C4-2B (cell line): ENCODE results near the gene RNASE7.
"Not testable (repeated sequence)": the region's sequence is repeated elsewhere in the genome, so short reads cannot be mapped to it uniquely, and the experiment has no call there.

ENCODE experiments used
- H3K27ac ChIP-seq: fragments of 450-650 bp; 2 replicates; pipeline ENCODE4 v1.5.1; 2017
- ZFX ChIP-seq: fragments of 450-650 bp; IDR thresholded peaks from 2 replicates; pipeline ENCODE4 v1.6.1; 2017
- TF ChIP-seq, protein P1 (sequence below): fragments of 450-650 bp; conservative IDR thresholded peaks from 2 replicates; pipeline ENCODE4 v1.5.1; 2017; ENCODE audit warnings: mild to moderate bottlenecking

RNASE7 gene

DNA sequence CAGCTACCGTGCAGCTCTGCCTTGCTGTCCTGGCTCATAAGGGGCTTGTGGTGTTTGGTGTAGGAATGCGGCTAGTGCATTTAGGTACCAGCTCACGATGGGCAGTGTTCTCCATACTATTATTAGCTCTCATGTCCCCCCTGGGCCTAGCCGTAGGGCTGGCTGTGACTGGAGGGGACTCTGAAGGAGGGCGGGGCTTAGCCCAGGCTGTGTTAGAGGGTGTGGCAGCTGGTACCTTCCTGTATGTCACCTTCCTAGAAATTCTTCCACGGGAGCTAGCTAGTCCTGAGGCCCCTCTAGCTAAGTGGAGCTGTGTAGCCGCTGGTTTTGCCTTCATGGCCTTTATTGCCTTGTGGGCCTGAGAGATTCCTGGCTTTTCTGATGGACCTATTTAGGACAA is 40.9 kb upstream of the RNASE7 start:
- no peak for TF ChIP-seq ZFX
- TF ChIP-seq, protein P1, sequence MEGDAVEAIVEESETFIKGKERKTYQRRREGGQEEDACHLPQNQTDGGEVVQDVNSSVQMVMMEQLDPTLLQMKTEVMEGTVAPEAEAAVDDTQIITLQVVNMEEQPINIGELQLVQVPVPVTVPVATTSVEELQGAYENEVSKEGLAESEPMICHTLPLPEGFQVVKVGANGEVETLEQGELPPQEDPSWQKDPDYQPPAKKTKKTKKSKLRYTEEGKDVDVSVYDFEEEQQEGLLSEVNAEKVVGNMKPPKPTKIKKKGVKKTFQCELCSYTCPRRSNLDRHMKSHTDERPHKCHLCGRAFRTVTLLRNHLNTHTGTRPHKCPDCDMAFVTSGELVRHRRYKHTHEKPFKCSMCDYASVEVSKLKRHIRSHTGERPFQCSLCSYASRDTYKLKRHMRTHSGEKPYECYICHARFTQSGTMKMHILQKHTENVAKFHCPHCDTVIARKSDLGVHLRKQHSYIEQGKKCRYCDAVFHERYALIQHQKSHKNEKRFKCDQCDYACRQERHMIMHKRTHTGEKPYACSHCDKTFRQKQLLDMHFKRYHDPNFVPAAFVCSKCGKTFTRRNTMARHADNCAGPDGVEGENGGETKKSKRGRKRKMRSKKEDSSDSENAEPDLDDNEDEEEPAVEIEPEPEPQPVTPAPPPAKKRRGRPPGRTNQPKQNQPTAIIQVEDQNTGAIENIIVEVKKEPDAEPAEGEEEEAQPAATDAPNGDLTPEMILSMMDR = no peak
- H3K27ac ChIP-seq = no peak overlapping the region

DNA sequence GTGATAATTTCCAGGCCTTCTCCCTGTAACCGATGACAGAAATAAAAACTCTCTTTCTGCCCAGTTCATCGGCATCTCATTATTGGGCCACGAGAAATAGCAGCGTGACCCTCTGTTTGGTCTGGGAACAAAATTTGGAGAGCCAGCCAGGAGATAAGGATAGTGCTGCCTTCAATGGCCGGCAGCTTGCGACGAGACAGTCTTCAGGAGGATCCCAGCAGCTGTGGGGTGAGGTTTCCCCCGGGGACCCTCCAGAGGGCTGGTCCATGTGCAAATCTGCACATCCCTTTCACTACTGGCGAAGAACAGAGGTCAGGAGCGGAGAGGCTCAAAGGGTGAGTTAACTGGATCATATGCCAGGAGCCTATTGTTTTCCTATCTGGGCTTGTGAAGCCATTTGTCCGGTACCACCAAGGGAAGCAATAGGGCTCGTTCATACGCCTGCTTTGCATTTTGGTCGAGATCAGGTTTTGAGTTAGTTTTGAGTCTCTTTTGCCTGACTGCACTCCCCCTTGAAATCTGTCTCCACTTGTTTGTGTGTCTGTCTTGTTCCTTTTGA is 38.3 kb upstream of the RNASE7 start:
- TF ChIP-seq, protein P1 = no peak
- TF ChIP-seq ZFX = no peak
- no peak overlapping the region for H3K27ac ChIP-seq

DNA sequence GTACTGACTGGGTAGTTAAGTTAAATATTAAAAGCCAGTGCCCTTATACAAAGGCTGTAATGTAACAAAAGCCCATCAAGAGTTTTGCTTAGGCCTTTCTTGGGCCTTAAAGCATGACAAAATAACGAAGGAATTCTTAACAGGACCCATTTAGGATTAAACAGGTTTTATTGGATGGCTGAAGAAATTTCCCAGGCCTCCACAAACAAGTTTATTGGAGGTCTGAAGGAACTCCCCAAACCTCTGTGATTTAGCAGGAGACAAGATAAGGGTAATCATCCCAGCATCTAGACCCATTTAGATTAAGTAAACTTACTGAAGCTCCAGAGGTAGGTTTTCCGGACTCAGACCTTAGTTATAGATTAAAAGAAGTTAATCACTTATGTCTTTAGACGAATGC is 32.4 kb upstream of the RNASE7 start:
- H3K27ac ChIP-seq = not testable (repeated sequence)

DNA sequence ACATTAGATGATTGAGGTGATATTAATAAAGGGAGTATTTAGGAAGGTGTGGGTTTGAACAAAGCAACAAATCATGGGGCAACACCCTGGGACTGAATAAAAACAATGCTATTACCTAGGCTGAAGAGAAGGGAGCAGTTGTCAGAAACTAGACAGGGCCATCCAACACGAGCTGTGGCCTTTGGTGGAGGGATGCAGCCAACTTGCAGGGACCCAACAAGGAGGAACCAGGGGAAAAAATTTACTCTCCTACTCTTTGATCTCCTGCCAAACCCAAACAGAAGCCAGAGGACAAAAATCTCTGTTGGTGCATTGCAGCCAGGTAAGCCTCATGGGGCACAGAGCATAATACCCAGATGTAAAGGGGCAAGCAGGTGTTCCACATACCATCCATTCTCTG is 31.0 kb upstream of the RNASE7 start:
- H3K27ac ChIP-seq = no peak overlapping the region
- no peak for TF ChIP-seq ZFX
- TF ChIP-seq, protein P1 = no peak

DNA sequence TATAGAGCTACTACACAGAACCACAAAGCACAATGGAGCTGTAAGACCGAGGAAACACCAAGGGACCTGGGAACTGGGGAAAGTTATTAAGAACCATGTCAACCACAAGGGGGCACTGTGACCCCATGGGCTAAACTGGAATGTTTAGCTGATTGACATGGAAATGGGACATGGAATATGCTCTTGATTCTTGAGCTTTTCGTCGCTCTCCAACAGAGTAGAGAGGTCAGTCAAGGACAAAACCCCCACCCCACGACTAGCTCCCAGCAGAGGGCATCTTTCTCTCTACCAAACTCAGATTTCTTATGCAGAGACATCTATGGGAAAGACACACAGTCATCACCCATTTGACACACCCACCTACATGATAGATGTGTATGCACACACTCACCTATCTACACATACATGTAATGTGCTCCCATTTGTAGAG is 27.4 kb upstream of the RNASE7 start:
- TF ChIP-seq, protein P1 = peak; percentile 92
- TF ChIP-seq ZFX = no peak
- no peak overlapping the region for H3K27ac ChIP-seq

GRCh38 chr14:21015312-21015711 is 26.9 kb upstream of the RNASE7 start:
- TF ChIP-seq, protein P1 = no peak
- H3K27ac ChIP-seq = no peak overlapping the region

- no peak overlapping the region for H3K27ac ChIP-seq
- TF ChIP-seq, protein P1 = no peak
- no peak for TF ChIP-seq ZFX
Measured at GRCh38 chr14:21016413-21017190, 25.6 kb upstream of the RNASE7 start.
